HepG2 (cell line): Measurements from ENCODE around the gene L3MBTL4. TPM values are rescaled to one million over a fixed set of nuclear protein-coding genes. Genes with fewer than 3 reads are reported as not detected.

Experiments used
- DMAP1 ChIP-seq: IDR thresholded peaks from 2 replicates; pipeline ENCODE4 v1.6.1; 2016
- ELF1 ChIP-seq: sonication (generic); formaldehyde crosslinking; IDR thresholded peaks from 2 replicates; pipeline ENCODE4 v1.4.0; 2020; ENCODE audit warnings: missing genetic modification reagents
- GZF1 ChIP-seq: sonication (generic); formaldehyde crosslinking; IDR thresholded peaks from 2 replicates; pipeline ENCODE4 v1.5.1; 2020; ENCODE audit warnings: mild to moderate bottlenecking, missing genetic modification reagents
- HNF4A ChIP-seq: sonication (generic); formaldehyde crosslinking; IDR thresholded peaks from 2 replicates; pipeline ENCODE4 v1.4.0; 2020; ENCODE audit warnings: missing genetic modification reagents
- HOXD1 ChIP-seq: sonication (generic); formaldehyde crosslinking; IDR thresholded peaks from 2 replicates; pipeline ENCODE4 v1.5.0; 2020; ENCODE audit warnings: missing genetic modification reagents
- JDP2 ChIP-seq: sonication (generic); formaldehyde crosslinking; IDR thresholded peaks from 2 replicates; pipeline ENCODE4 v1.8.1; 2022; ENCODE audit warnings: missing genetic modification reagents, borderline replicate concordance
- KLF16 ChIP-seq, 2 experiments: sonication (generic) in 1 of 2; formaldehyde crosslinking in 1 of 2; IDR thresholded peaks; 2 replicates each; pipeline versions ENCODE4 v1.6.1 to v1.8.0; 2016 to 2023; ENCODE audit warnings: missing genetic modification reagents in 2 of 2, missing compliant biosample characterization in 1 of 2
- MAFF ChIP-seq: IDR thresholded peaks from 2 replicates; pipeline ENCODE4 v1.6.1; 2011; ENCODE audit warnings: low read depth, low read length, improper control_type of control experiment
- NCOR1 ChIP-seq: fragments of 200-600 bp; sonication (generic); IDR thresholded peaks from 2 replicates; pipeline ENCODE4 v1.7.0; 2017; ENCODE audit warnings: antibody characterized with exemption, low read length, borderline replicate concordance
- PAXIP1 ChIP-seq: sonication (generic); formaldehyde crosslinking; conservative IDR thresholded peaks from 2 replicates; pipeline ENCODE4 v1.4.0; 2020; ENCODE audit warnings: mild to moderate bottlenecking, missing genetic modification reagents, moderate library complexity
- POGZ ChIP-seq: sonication (generic); formaldehyde crosslinking; IDR thresholded peaks from 2 replicates; pipeline ENCODE4 v1.4.0; 2020; ENCODE audit warnings: mild to moderate bottlenecking, missing genetic modification reagents
- SYNCRIP ChIP-seq: fragments of 200-400 bp; formaldehyde crosslinking; IDR thresholded peaks from 2 replicates; pipeline ENCODE4 v1.6.1; 2018; ENCODE audit warnings: mild to moderate bottlenecking, low read depth, low read length; ENCODE audit not compliant: insufficient read depth
- THRA ChIP-seq: sonication (generic); formaldehyde crosslinking; IDR thresholded peaks from 2 replicates; pipeline ENCODE4 v1.4.0; 2020; ENCODE audit warnings: missing genetic modification reagents, borderline replicate concordance
- ZBTB20 ChIP-seq: sonication (generic); formaldehyde crosslinking; IDR thresholded peaks from 2 replicates; pipeline ENCODE4 v1.8.1; 2023; ENCODE audit warnings: missing genetic modification reagents, low read depth, mild to moderate bottlenecking, borderline replicate concordance
- ZFP1 ChIP-seq: IDR thresholded peaks from 2 replicates; pipeline ENCODE4 v1.6.1; 2016
- ZFP36L1 ChIP-seq: sonication (generic); formaldehyde crosslinking; IDR thresholded peaks from 2 replicates; pipeline ENCODE4 v1.8.0; 2022; ENCODE audit warnings: mild to moderate bottlenecking, missing genetic modification reagents, moderate library complexity
- ZNF512 ChIP-seq: sonication (generic); formaldehyde crosslinking; IDR thresholded peaks from 2 replicates; pipeline ENCODE4 v1.4.0; 2020; ENCODE audit warnings: mild to moderate bottlenecking, missing genetic modification reagents
- ZNF614 ChIP-seq: IDR thresholded peaks from 2 replicates; pipeline ENCODE4 v1.6.1; 2018; ENCODE audit warnings: missing biosample characterization, missing genetic modification reagents, inconsistent platforms, borderline replicate concordance
- ZNF850 ChIP-seq: sonication (generic); formaldehyde crosslinking; conservative IDR thresholded peaks from 2 replicates; pipeline ENCODE4 v1.9.0; 2021; ENCODE audit warnings: mild to moderate bottlenecking, missing genetic modification reagents
- polyA plus RNA-seq, 8 experiments: library from polyadenylated mRNA; depleted of rRNA in 3 of 8; stranded (reverse) in 7 of 8; unstranded in 1 of 8; fragments of >200 nt; fragmentation: Illumina TruSeq in 4 of 8; extraction: Trizol in 4 of 8; gene quantifications; 2 replicates each; pipeline versions ENCODE4 v1.2.1 to v1.2.3, GENCODE V29; 2011 to 2016; ENCODE audit warnings: low read depth in 4 of 8, missing spikeins in 1 of 8, mixed read lengths in 1 of 8; ENCODE audit not compliant: insufficient read depth in 1 of 8
- total RNA-seq, 5 experiments: library from RNA; depleted of rRNA; stranded (reverse); fragments of >200 nt; fragmentation: Illumina TruSeq; extraction: Trizol; gene quantifications; 2 replicates each; pipeline ENCODE4 v1.2.3, GENCODE V29; 2016; ENCODE audit warnings: low read depth in 1 of 5
- TF ChIP-seq, protein P1 (sequence below): sonication (generic); formaldehyde crosslinking; IDR thresholded peaks from 2 replicates; pipeline ENCODE4 v1.4.0; 2020; ENCODE audit warnings: mild to moderate bottlenecking, missing genetic modification reagents

Gene L3MBTL4
- total and polyA plus RNA-seq, 2 of the 13 experiments (the other 11 are each of a cell fraction or from before 2014, with no cell fraction given): 10.8 to 13.3 TPM

DNA sequence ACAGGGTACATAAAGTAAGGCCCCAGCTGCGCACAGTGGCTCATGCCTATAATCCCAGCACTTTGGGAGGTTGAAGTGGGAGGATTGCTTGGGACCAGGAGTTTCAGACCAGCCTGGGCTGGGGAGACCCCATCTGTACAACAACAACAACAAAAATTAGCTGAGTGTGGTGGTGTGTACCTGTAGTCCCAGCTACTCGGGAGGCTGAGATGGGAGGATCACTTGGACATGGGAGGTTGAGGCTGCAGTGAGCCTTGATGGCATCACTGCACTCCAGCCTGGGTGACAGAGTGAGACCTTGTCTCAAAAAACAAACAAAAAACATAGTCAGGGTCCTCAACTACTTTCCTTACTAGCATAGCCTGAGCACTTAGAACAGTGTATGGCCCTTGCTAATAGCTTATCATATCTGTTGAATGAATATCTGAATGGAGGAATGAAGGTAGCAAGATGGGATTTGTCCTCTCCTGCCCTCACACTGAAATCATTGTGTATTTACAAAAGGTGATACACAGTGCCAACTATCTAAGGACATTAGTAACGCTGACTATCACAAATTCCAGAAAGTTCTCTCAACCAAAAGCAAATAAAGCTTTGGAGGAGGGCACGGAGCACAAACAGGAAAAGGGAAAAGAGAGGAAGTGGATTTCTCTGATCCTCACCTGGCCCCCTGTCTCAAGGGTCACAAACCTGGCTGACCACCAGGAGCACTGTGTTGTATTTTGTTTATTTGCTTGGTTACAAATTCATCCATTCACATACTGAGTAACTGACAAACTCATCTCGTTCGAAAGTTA, 38.1 kb downstream of the L3MBTL4 start (continued):
- no peak for TF ChIP-seq ZNF512 (CRISPR knock-in tag)
- peak; percentile 56 for TF ChIP-seq POGZ (CRISPR knock-in tag)
- TF ChIP-seq SYNCRIP: no peak
- TF ChIP-seq MAFF: peak; percentile 76
- TF ChIP-seq NCOR1: peak; percentile 32; the same call in 1 of the 2 replicates
- TF ChIP-seq PAXIP1 (CRISPR knock-in tag): peak; percentile 91
- TF ChIP-seq THRA (CRISPR knock-in tag): peak; percentile 92; the same call in 1 of the 2 replicates
- no peak for TF ChIP-seq JDP2 (CRISPR knock-in tag)
- 0 out of 2 replicates have a peak, but pooled peaks have one; percentile 54 for TF ChIP-seq HOXD1 (CRISPR knock-in tag)
- peak; percentile 69 for TF ChIP-seq ELF1 (CRISPR knock-in tag)
- peak; percentile 50 for TF ChIP-seq HNF4A (CRISPR knock-in tag)
- TF ChIP-seq ZBTB20 (CRISPR knock-in tag): peak; percentile 19; the same call in 1 of the 2 replicates
- no peak for TF ChIP-seq GZF1
- TF ChIP-seq, protein P1, sequence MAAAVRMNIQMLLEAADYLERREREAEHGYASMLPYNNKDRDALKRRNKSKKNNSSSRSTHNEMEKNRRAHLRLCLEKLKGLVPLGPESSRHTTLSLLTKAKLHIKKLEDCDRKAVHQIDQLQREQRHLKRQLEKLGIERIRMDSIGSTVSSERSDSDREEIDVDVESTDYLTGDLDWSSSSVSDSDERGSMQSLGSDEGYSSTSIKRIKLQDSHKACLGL (CRISPR knock-in tag): no peak
- TF ChIP-seq ZNF850 (CRISPR knock-in tag): no peak
- 0 out of 2 replicates have a peak, but pooled peaks have one; percentile 40 for TF ChIP-seq DMAP1 (CRISPR knock-in tag)
- no peak for TF ChIP-seq ZFP36L1
- TF ChIP-seq ZFP1 (CRISPR knock-in tag): no peak
- peak in 1 of 2 experiments; percentile 35; a peak in 1 of 4 replicates for TF ChIP-seq KLF16 (CRISPR knock-in tag; IDR thresholded peaks at IDR 0.05)
- 0 out of 2 replicates have a peak, but pooled peaks have one; percentile 39 for TF ChIP-seq ZNF614 (CRISPR knock-in tag)
